ENCODE data around the gene ZC3H7A.

The ZC3H7A gene

GRCh38 chr16:11727796-11728543 lies 69.1 kb downstream of the ZC3H7A start:
- H3K27ac Mint-ChIP-seq = peak overlapping the region; percentile 69
- no peaks in the 10 kb centered on the region for H3K27me3 Mint-ChIP-seq (ENCODE audit: low read depth)
- no peak overlapping the region for H3K4me3 Mint-ChIP-seq
- peaks cover 63% of the 10 kb centered on the region for H3K36me3 Mint-ChIP-seq (ENCODE audit: low read depth)
- H3K4me1 Mint-ChIP-seq (ENCODE audit: low read depth) = peaks cover 48% of the 10 kb centered on the region
- no peak for DNase-seq (ENCODE audit: low spot score)
- no peaks in the 10 kb centered on the region for H3K9me3 Mint-ChIP-seq

DNA sequence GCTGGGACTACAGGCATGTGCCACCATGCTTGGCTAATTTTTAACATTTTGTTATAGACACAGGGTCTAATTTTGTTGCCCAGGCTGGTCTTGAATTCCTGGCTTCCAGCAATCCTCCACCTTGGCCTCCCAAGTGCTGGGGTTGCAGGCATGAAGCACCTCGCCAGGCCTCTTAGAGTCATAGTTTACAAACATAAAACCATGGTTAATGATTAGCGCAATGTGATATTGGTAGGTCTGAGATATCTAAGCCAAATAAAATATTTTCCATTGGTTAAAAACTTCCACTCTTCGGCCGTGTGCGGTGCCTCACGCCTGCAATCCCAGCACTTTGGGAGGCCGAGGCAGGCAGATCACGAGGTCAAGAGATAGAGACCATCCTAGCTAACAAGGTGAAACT lies 71.0 kb downstream of the ZC3H7A start:
- Mint-ChIP-seq H3K36me3 (ENCODE audit: low read depth) (peaks cover 63% of the 10 kb centered on the region), H3K27ac (no peak overlapping the region), H3K4me1 (ENCODE audit: low read depth) (peaks cover 40% of the 10 kb centered on the region), H3K27me3 (ENCODE audit: low read depth) (no peaks in the 10 kb centered on the region), H3K4me3 (no peak overlapping the region), H3K9me3 (no peaks in the 10 kb centered on the region)
- no peak for DNase-seq (ENCODE audit: low spot score)

GRCh38 chr16:11725457-11725856 lies 71.6 kb downstream of the ZC3H7A start:
- Mint-ChIP-seq H3K4me1 (ENCODE audit: low read depth) (peaks cover 37% of the 10 kb centered on the region), H3K4me3 (no peak overlapping the region), H3K36me3 (ENCODE audit: low read depth) (peaks cover 60% of the 10 kb centered on the region), H3K27ac (no peak overlapping the region), H3K9me3 (no peaks in the 10 kb centered on the region), H3K27me3 (ENCODE audit: low read depth) (no peaks in the 10 kb centered on the region)
- DNase-seq (ENCODE audit: low spot score) = no peak

DNA sequence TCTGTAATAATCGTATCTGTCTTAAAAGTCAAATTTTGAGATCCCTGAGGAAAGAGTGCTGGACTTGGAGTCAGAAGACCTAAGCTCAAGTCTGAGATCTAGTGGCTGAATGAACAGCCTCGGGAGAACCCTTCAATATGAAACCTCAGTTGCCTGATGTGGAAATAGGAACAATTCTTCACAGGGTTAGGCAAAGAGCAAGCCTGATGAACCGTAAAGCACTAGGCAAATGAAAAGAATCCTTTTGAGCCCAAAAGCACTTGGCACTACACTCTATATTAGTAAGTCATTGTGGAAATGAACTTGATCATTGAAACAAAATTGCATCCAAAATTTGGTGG lies 74.6 kb downstream of the ZC3H7A start:
- DNase-seq (ENCODE audit: low spot score) = no peak
- Mint-ChIP-seq H3K9me3 (no peaks in the 10 kb centered on the region), H3K27ac (peak overlapping the region; percentile 0), H3K27me3 (ENCODE audit: low read depth) (no peaks in the 10 kb centered on the region), H3K36me3 (ENCODE audit: low read depth) (peaks cover 41% of the 10 kb centered on the region), H3K4me3 (no peak overlapping the region), H3K4me1 (ENCODE audit: low read depth) (peaks cover 13% of the 10 kb centered on the region)

DNA sequence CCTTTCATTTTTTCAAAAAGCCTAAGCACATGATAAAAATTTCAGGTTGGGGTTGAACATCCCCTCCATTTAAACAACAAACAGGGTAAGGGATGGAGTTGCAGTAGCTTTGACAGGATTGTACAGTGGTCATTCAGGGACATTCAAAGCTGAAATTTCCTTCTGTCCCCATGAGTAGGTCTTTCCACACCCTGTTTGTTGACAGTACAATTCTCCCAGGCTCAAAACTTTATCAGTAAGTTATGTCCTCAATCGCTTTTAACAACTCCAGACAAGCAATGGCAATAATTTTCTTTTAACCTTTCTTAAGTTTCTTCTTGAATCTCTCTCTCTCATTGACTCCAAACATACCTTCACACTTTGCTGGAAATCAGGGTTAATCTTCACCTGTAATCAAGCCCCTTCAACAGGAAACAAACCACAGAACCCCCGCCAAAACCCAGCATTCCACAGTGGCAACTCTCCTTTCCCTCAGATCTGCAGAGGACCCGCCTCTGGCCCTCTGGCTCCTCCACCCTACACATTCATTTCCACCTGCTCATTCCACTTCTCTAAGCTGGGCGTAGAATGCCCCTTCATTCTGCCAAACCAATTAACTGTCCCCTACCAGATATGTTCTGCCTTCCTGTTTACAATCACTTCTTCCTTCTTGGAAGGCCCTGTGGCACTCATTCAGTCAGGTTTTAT lies 75.1 kb downstream of the ZC3H7A start:
- H3K36me3 Mint-ChIP-seq (ENCODE audit: low read depth) = peaks cover 41% of the 10 kb centered on the region
- H3K4me3 Mint-ChIP-seq = no peak overlapping the region
- H3K9me3 Mint-ChIP-seq = no peaks in the 10 kb centered on the region
- peak overlapping the region; percentile 1 for H3K27ac Mint-ChIP-seq
- H3K4me1 Mint-ChIP-seq (ENCODE audit: low read depth) = peaks cover 13% of the 10 kb centered on the region
- H3K27me3 Mint-ChIP-seq (ENCODE audit: low read depth) = no peaks in the 10 kb centered on the region
- no peak for DNase-seq (ENCODE audit: low spot score)

GRCh38 chr16:11719762-11720161 lies 77.3 kb downstream of the ZC3H7A start:
- H3K4me1 Mint-ChIP-seq (ENCODE audit: low read depth) = peaks cover 17% of the 10 kb centered on the region
- no peak overlapping the region for H3K4me3 Mint-ChIP-seq
- peaks cover 53% of the 10 kb centered on the region for H3K36me3 Mint-ChIP-seq (ENCODE audit: low read depth)
- no peaks in the 10 kb centered on the region for H3K9me3 Mint-ChIP-seq
- H3K27ac Mint-ChIP-seq = peak overlapping the region; percentile 47
- no peak for DNase-seq (ENCODE audit: low spot score)
- H3K27me3 Mint-ChIP-seq (ENCODE audit: low read depth) = no peaks in the 10 kb centered on the region

DNA sequence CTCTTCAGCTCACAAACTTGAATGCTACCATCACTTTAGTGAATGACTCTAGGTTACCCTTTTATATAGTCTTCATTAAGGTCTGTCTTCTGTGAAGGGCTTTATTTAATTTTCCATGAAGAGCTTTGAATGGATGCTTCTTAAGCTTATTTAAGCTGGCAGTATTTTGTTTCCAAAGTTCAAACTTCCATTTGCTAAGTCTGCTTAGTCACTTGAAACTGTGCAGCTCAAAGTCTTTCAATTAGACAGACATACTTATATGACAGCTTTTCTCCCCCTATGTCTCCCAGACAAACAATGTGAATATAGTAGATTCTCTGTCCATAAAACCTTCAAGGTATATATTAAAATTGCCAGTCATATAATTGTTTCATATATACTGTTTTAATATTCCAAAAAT lies 77.9 kb downstream of the ZC3H7A start:
- Mint-ChIP-seq H3K9me3 (no peaks in the 10 kb centered on the region), H3K27me3 (ENCODE audit: low read depth) (no peaks in the 10 kb centered on the region), H3K4me1 (ENCODE audit: low read depth) (peaks cover 20% of the 10 kb centered on the region), H3K27ac (no peak overlapping the region), H3K4me3 (no peak overlapping the region), H3K36me3 (ENCODE audit: low read depth) (peaks cover 52% of the 10 kb centered on the region)
- no peak for DNase-seq (ENCODE audit: low spot score)

DNA sequence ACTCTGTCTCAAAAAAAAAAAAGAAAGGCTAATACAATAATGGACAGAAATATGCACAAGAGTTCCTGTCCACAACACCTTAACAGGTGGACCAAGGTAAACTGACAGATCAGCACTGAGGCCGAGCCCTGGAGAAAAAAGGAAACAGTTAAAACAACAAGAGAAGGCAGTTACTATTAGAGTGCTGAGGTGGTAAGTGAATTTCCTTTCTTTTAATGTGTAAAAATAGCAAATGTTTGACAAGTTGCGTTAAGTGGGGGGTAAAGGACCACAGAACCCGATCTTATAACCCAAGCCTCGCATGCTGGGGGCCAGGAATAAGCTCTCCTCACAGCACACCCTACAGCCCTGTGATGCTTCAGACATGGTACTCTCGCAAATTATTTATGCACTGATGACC lies 79.2 kb downstream of the ZC3H7A start:
- H3K27ac Mint-ChIP-seq = no peak overlapping the region
- H3K4me1 Mint-ChIP-seq (ENCODE audit: low read depth) = peaks cover 15% of the 10 kb centered on the region
- H3K4me3 Mint-ChIP-seq = no peak overlapping the region
- H3K36me3 Mint-ChIP-seq (ENCODE audit: low read depth) = peaks cover 45% of the 10 kb centered on the region
- no peaks in the 10 kb centered on the region for H3K27me3 Mint-ChIP-seq (ENCODE audit: low read depth)
- DNase-seq (ENCODE audit: low spot score) = no peak
- no peaks in the 10 kb centered on the region for H3K9me3 Mint-ChIP-seq

GRCh38 chr16:11716336-11716735 lies 80.7 kb downstream of the ZC3H7A start:
- Mint-ChIP-seq H3K4me1 (ENCODE audit: low read depth) (peaks cover 12% of the 10 kb centered on the region), H3K9me3 (no peaks in the 10 kb centered on the region), H3K27ac (no peak overlapping the region), H3K4me3 (no peak overlapping the region), H3K27me3 (ENCODE audit: low read depth) (no peaks in the 10 kb centered on the region), H3K36me3 (ENCODE audit: low read depth) (peaks cover 42% of the 10 kb centered on the region)
- no peak for DNase-seq (ENCODE audit: low spot score)

- Mint-ChIP-seq H3K27ac (no peak overlapping the region), H3K36me3 (ENCODE audit: low read depth) (peaks cover 42% of the 10 kb centered on the region), H3K4me1 (ENCODE audit: low read depth) (peaks cover 12% of the 10 kb centered on the region), H3K27me3 (ENCODE audit: low read depth) (no peaks in the 10 kb centered on the region), H3K4me3 (no peak overlapping the region), H3K9me3 (no peaks in the 10 kb centered on the region)
- DNase-seq (ENCODE audit: low spot score) = no peak
Observed at GRCh38 chr16:11715246-11715947, 81.7 kb downstream of the ZC3H7A start.

DNA sequence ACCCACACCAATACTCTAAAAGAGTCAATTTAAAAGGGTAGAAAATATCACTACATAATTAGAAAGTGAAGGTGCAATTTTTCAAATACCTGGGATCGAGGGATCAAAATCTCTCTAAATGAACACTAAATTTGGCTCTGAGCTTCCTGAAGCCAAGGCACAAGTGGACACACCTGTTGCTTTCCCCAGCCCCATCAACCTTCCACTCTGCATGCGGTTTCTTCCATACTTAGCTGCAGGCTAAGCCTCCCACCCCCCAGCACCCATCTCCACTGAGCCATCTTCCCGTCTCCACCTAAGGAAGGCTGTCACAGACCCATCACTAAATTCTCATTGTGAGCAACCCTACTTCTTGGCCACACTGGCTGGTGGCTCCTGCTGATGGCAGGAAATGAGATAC lies 84.9 kb downstream of the ZC3H7A start:
- Mint-ChIP-seq H3K9me3 (no peaks in the 10 kb centered on the region), H3K4me3 (no peak overlapping the region), H3K4me1 (ENCODE audit: low read depth) (peaks cover 10% of the 10 kb centered on the region), H3K27me3 (ENCODE audit: low read depth) (no peaks in the 10 kb centered on the region), H3K27ac (peak overlapping the region; percentile 55), H3K36me3 (ENCODE audit: low read depth) (peaks cover 48% of the 10 kb centered on the region)
- DNase-seq (ENCODE audit: low spot score) = no peak

DNA sequence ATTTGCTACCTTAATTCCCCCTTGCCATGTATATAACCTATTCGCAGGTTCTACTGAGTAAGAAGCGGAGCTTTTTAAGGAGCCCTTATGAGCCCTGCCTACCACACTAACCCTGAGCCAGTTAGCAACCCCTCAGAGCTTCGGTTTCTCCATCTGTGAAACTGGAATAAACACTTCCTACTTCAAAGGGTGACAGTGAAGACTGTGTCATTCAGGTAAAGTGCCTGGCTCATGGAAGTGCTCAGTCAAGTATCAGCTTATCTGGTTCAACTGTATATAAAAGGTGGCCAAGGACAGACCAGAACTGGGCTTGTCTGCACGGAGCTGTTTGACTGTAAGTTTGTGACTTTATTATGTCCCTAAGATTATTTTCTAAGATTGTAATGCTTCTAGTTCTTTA lies 85.4 kb downstream of the ZC3H7A start:
- DNase-seq (ENCODE audit: low spot score) = no peak
- no peaks in the 10 kb centered on the region for H3K9me3 Mint-ChIP-seq
- H3K27me3 Mint-ChIP-seq (ENCODE audit: low read depth) = no peaks in the 10 kb centered on the region
- H3K36me3 Mint-ChIP-seq (ENCODE audit: low read depth) = peaks cover 46% of the 10 kb centered on the region
- H3K4me1 Mint-ChIP-seq (ENCODE audit: low read depth) = peaks cover 10% of the 10 kb centered on the region
- H3K27ac Mint-ChIP-seq = no peak overlapping the region
- H3K4me3 Mint-ChIP-seq = no peak overlapping the region

DNA sequence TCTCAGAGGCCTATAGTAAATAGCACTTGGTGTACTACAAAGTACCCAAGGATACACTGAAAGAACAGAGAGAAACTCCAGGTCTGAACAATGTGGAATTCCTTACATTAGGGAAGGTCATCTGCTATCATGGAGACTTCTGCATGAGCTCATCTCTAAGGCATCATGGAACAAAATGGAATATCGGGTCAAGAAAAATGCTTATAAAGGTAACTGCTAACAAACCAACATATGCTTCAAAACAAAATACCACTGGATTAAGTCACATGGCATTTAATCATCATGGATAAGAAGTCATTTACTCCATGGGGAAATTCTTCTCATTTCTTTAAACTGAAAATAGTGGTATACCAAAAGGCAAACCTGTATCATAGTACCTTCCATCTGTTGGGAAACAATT lies 88.6 kb downstream of the ZC3H7A start:
- H3K4me1 Mint-ChIP-seq (ENCODE audit: low read depth) = peaks cover 6% of the 10 kb centered on the region
- DNase-seq (ENCODE audit: low spot score) = no peak
- H3K9me3 Mint-ChIP-seq = no peaks in the 10 kb centered on the region
- H3K27me3 Mint-ChIP-seq (ENCODE audit: low read depth) = no peaks in the 10 kb centered on the region
- H3K27ac Mint-ChIP-seq = no peak overlapping the region
- peaks cover 41% of the 10 kb centered on the region for H3K36me3 Mint-ChIP-seq (ENCODE audit: low read depth)
- no peak overlapping the region for H3K4me3 Mint-ChIP-seq

DNA sequence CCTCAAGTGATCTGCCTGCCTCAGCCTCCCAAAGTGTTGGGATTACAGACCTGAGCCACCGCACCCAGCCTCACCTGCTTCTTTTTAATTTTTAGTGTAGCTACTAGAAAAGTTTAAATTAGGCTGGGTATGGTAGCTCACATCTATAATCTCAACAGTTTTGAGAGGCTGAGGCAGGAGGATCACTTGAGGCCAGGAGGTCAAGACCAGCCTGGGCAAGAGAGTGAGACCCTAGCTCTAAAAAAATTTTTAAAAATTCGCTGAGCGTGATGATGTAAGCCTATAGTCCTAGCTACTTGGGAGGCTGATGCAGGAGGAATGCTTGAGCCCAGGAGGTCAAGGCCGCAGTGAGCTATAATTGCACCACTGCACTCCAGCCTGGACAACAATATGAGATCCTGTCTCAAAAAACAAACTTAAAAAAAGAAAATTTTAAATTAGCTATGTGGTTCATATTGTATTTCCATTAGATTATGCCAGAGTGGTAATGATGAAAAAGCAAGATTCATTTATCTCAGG lies 89.3 kb downstream of the ZC3H7A start:
- Mint-ChIP-seq H3K36me3 (ENCODE audit: low read depth) (peaks cover 43% of the 10 kb centered on the region), H3K27me3 (ENCODE audit: low read depth) (no peaks in the 10 kb centered on the region), H3K4me3 (no peak overlapping the region), H3K27ac (no peak overlapping the region), H3K4me1 (ENCODE audit: low read depth) (peaks cover 6% of the 10 kb centered on the region), H3K9me3 (no peaks in the 10 kb centered on the region)
- DNase-seq (ENCODE audit: low spot score) = no peak
